ENCODE measurements around the gene MPV17.
A peak's percentile ranks its signal among the peaks of the same experiment; 100 is the strongest.
"Not testable (repeated sequence)": the region's sequence is repeated elsewhere in the genome, so short reads cannot be mapped to it uniquely, and the experiment has no call there.

MPV17 gene

GRCh38 chr2:27290549-27290948 is 32.3 kb downstream of the MPV17 start:
- Mint-ChIP-seq H3K9me3 (no peaks in the 10 kb centered on the region), H3K27ac (no peak overlapping the region), H3K4me1 (no peaks in the 10 kb centered on the region), H3K4me3 (no peak overlapping the region), H3K27me3 (peaks cover 32% of the 10 kb centered on the region)
- ATAC-seq (no peak), DNase-seq (no peak)

- Mint-ChIP-seq H3K4me1 (no peaks in the 10 kb centered on the region), H3K4me3 (no peak overlapping the region), H3K27ac (no peak overlapping the region), H3K9me3 (no peaks in the 10 kb centered on the region), H3K27me3 (peaks cover 32% of the 10 kb centered on the region)
- ATAC-seq (no peak), DNase-seq (no peak)
Observed at GRCh38 chr2:27288610-27289009, 34.3 kb downstream of the MPV17 start.

- DNase-seq = no peak
- Mint-ChIP-seq H3K4me3 (no peak overlapping the region), H3K9me3 (no peaks in the 10 kb centered on the region), H3K27ac (no peak overlapping the region), H3K27me3 (peaks cover 32% of the 10 kb centered on the region), H3K4me1 (no peaks in the 10 kb centered on the region)
- no peak for ATAC-seq
Observed at GRCh38 chr2:27285481-27285880, 37.4 kb downstream of the MPV17 start.

GRCh38 chr2:27284996-27285395 is 37.9 kb downstream of the MPV17 start:
- Mint-ChIP-seq H3K9me3 (no peaks in the 10 kb centered on the region), H3K4me3 (no peak overlapping the region), H3K4me1 (no peaks in the 10 kb centered on the region), H3K27me3 (peaks cover 32% of the 10 kb centered on the region), H3K27ac (no peak overlapping the region)
- ATAC-seq = no peak
- DNase-seq = no peak

- ATAC-seq = no peak
- Mint-ChIP-seq H3K27ac (no peak overlapping the region), H3K4me3 (no peak overlapping the region), H3K27me3 (peaks cover 38% of the 10 kb centered on the region), H3K4me1 (no peaks in the 10 kb centered on the region), H3K9me3 (no peaks in the 10 kb centered on the region)
- DNase-seq = no peak
Observed at GRCh38 chr2:27282892-27283291, 40.0 kb downstream of the MPV17 start.

- no peaks in the 10 kb centered on the region for H3K9me3 Mint-ChIP-seq
- H3K27me3 Mint-ChIP-seq = peaks cover 37% of the 10 kb centered on the region
- no peaks in the 10 kb centered on the region for H3K4me1 Mint-ChIP-seq
- no peak within 1 kb of the TSS for H3K4me3 Mint-ChIP-seq
- no peak for ATAC-seq
- no peak for DNase-seq
- peak within 1 kb of the TSS in 1 of 2 donors; percentile 88 for H3K27ac Mint-ChIP-seq
Observed at GRCh38 chr2:27281855-27282559, 40.9 kb downstream of the MPV17 start, which contains the start of gene TRIM54. Gene TRIM54 (plus strand): TSS chr2:27282429. CDS start chr2:27282732, 303 bp downstream.

GRCh38 chr2:27281442-27281841 is 41.5 kb downstream of the MPV17 start:
- Mint-ChIP-seq H3K27ac (no peak overlapping the region), H3K27me3 (peaks cover 37% of the 10 kb centered on the region), H3K4me3 (no peak overlapping the region), H3K9me3 (no peaks in the 10 kb centered on the region), H3K4me1 (no peaks in the 10 kb centered on the region)
- DNase-seq (no peak), ATAC-seq (no peak)

- H3K27ac Mint-ChIP-seq = no peak overlapping the region
- H3K9me3 Mint-ChIP-seq = no peaks in the 10 kb centered on the region
- no peak for ATAC-seq
- peaks cover 37% of the 10 kb centered on the region for H3K27me3 Mint-ChIP-seq
- H3K4me1 Mint-ChIP-seq = no peaks in the 10 kb centered on the region
- no peak for DNase-seq
- no peak overlapping the region for H3K4me3 Mint-ChIP-seq
Observed at GRCh38 chr2:27280826-27281225, 42.1 kb downstream of the MPV17 start.

GRCh38 chr2:27278010-27278409 is 44.9 kb downstream of the MPV17 start:
- H3K9me3 Mint-ChIP-seq = no peaks in the 10 kb centered on the region
- no peak overlapping the region for H3K4me3 Mint-ChIP-seq
- DNase-seq (no peak), ATAC-seq (no peak)
- peaks cover 50% of the 10 kb centered on the region for H3K27me3 Mint-ChIP-seq
- H3K4me1 Mint-ChIP-seq = no peaks in the 10 kb centered on the region
- H3K27ac Mint-ChIP-seq = no peak overlapping the region

- no peaks in the 10 kb centered on the region for H3K4me1 Mint-ChIP-seq
- H3K27me3 Mint-ChIP-seq = peaks cover 33% of the 10 kb centered on the region
- H3K9me3 Mint-ChIP-seq = no peaks in the 10 kb centered on the region
- no peak within 1 kb of the TSS for H3K4me3 Mint-ChIP-seq
- DNase-seq (no peak), ATAC-seq (no peak)
- H3K27ac Mint-ChIP-seq = no peak within 1 kb of the TSS
Observed at GRCh38 chr2:27275211-27276150, 47.4 kb downstream of the MPV17 start, which contains the start of gene DNAJC5G. Gene DNAJC5G (plus strand): TSS chr2:27275433. CDS start chr2:27276729, 1,296 bp downstream.

GRCh38 chr2:27272537-27273522 is 50.1 kb downstream of the MPV17 start:
- Mint-ChIP-seq H3K27me3 (peaks cover 33% of the 10 kb centered on the region), H3K27ac (peak overlapping the region in 1 of 2 donors; percentile 18)
- not testable (repeated sequence) for DNase-seq, H3K9me3 Mint-ChIP-seq, ATAC-seq, H3K4me3 Mint-ChIP-seq, H3K4me1 Mint-ChIP-seq

GRCh38 chr2:27271631-27272340 is 51.1 kb downstream of the MPV17 start:
- no peak overlapping the region for H3K27ac Mint-ChIP-seq
- H3K9me3 Mint-ChIP-seq = no peaks in the 10 kb centered on the region
- no peaks in the 10 kb centered on the region for H3K4me1 Mint-ChIP-seq
- peaks cover 26% of the 10 kb centered on the region for H3K27me3 Mint-ChIP-seq
- DNase-seq (no peak), ATAC-seq (no peak)
- H3K4me3 Mint-ChIP-seq = no peak overlapping the region

GRCh38 chr2:27270670-27271069 is 52.2 kb downstream of the MPV17 start:
- peaks cover 26% of the 10 kb centered on the region for H3K27me3 Mint-ChIP-seq
- H3K9me3 Mint-ChIP-seq = no peaks in the 10 kb centered on the region
- H3K4me3 Mint-ChIP-seq = no peak overlapping the region
- DNase-seq = no peak
- H3K4me1 Mint-ChIP-seq = no peaks in the 10 kb centered on the region
- H3K27ac Mint-ChIP-seq = no peak overlapping the region
- no peak for ATAC-seq

- Mint-ChIP-seq H3K9me3 (no peaks in the 10 kb centered on the region), H3K27ac (no peak overlapping the region), H3K27me3 (peaks cover 26% of the 10 kb centered on the region), H3K4me3 (no peak overlapping the region), H3K4me1 (no peaks in the 10 kb centered on the region)
- no peak for DNase-seq
- ATAC-seq = no peak
Observed at GRCh38 chr2:27270131-27270530, 52.8 kb downstream of the MPV17 start.
